GM18519 (cell line): ENCODE results near the gene ZKSCAN3.
A peak's percentile ranks its signal among the peaks of the same experiment; 100 is the strongest.
"Not testable (repeated sequence)": the region's sequence is repeated elsewhere in the genome, so short reads cannot be mapped to it uniquely, and the experiment has no call there.

Experiments
- ATAC-seq: cut with Tn5 transposase; IDR thresholded peaks from one replicate; pipeline ENCODE4 v1.9.1; 2021; ENCODE audit warnings: mild to moderate bottlenecking, moderate library complexity; ENCODE audit not compliant: unreplicated experiment, low FRiP score

The ZKSCAN3 gene

DNA sequence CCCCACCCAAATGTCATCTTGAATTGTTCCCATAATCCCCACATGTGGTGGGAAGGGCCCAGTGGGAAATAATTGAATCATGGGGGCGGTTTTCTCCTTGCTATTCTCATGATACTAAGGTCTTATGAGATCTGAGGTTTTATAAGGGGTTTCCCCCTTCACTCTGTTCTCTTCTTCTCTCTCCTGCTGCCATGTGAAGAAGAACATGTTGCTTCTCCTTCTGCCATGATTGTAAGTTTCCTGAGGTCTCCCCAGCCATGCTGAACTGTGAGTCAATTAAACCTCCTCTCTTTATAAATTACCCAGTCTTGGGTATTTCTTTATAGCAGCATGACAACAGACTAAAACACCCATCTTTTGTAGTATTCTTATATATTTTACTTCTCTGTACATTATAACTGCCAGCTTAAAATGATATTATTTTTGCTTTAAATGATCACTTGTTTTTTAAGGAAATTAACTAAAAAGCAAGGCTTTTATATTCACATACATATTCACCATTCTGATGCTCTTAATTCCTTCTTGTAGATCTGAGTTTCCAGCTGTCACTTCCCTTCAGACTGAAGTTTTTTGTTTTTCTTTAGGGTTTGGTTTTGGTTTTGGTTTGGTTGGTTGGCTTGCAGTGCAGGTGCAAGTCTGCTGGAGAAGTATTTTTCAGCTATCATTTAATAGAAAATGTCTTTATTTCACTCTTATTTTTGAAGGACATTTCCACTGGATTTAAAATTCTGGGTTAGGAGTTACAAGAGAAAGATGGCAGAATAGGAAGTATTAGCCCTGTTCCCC lies 9.2 kb upstream of the ZKSCAN3 start:
- ATAC-seq: no peak

DNA sequence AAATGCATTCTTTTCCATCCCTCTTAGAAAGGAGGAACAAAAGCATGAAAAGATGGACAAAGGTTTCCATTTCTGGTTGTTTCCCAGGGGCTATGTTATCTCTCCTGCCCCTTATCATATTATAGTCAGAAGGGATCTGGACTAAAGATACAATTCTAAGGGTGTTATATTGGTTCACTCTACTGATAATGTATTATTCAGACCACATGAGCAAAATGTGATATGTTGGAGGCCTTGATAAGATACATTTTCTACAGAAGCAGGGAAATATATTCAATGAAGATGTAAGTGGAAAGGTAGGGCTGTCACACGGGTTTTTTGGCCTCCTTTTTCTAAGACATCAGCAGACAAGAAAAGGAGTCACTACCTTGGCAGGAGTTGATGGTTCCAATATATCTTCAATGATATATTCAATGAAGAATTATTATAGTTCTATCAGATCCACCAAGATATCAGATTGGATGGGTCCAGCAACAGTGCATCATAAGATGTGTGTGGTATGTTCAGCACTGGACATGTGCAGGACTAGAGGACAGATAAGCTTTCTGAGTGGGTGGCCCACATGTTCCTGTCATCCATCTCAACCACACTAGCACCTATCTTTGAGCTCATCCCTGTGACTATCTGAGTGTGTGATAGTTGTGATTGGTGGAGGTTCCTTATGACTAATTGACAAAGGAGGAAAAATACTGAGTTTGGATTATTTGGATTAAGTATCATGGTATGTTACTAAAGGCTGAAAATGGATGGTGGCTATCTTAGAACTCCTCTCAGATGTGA lies 5.7 kb upstream of the ZKSCAN3 start:
- ATAC-seq: no peak

DNA sequence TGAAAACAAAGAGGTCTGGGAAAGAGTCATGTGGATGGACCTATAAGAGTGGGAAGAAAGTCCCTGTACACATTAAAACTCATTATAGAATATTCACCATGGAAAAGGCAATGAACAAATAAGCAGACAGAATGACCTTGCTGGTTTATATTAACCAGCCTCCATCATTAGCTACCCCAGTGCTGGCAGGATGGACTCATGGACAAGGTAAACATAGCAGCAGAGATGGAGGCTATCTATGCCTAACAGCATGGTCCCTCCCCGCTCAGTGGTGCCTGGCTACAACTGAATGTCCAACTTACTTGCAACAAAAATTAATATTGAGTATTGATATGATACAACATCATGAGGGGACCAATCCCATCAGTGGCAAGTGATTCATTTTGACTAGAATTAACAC lies 4.5 kb upstream of the ZKSCAN3 start:
- no peak for ATAC-seq

DNA sequence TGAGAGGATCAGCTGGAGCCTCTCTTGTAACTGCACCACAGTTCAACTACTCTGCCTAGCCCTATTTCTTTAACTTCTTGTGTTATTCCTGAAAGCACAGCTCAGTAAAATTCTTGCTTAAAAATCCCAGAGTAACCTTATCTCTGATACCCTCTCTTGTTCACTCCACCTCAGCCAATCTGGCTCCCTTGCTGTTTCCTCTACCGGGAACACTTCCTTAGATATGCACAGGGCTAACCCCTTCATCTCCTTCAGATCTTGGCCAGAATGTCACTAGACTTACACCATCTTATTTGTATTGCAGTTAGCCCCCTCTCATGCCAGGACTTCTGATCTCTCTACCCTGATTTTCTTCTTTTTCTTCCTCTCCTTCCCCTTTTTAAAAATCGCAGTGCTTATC lies 2.6 kb upstream of the ZKSCAN3 start:
- ATAC-seq: no peak

DNA sequence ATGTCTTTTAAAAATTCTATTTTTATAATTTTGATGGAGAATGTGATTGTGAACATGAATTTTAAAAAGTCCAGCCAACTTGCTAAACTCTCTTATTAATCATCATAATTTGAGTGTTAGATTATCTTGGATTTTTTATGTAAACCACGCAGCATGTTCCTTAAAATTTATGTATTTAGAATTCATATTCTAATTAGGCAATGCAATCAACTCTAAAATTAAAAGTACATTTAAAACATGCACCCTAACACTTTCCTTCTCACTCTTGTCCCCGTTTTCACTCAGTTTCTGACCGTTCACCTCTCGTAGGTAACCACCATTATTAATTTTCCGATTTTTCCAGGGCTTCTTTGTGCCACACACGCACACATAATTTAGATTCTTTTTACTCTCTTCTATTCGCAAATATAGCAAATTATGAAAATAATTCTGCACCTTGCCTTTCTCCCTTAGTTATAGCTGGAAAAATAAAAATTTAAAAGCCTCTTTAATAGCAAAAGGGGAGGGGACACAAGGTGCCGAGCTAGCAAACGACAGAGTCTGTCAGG lies 329 bp upstream of the ZKSCAN3 start:
- no peak for ATAC-seq

DNA sequence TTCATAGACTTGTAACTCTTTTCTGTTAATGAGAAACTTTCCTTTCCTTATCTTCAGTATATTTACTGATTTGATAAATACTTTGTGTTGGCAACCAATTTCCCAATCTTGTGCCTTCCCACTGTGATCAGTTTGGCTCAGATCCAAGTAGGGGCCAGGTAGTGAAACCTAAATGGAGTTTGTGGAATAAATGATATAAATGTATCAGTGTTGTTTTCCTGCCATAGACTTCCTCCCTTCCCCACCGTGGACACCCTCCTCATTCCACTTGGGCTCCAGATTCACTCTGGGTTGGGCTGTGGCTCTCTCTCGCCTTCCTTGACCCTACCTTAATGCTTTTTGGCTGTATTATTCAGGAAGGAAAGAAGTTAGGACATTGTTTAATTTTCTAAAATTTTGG lies 1.3 kb downstream of the ZKSCAN3 start:
- no peak for ATAC-seq

DNA sequence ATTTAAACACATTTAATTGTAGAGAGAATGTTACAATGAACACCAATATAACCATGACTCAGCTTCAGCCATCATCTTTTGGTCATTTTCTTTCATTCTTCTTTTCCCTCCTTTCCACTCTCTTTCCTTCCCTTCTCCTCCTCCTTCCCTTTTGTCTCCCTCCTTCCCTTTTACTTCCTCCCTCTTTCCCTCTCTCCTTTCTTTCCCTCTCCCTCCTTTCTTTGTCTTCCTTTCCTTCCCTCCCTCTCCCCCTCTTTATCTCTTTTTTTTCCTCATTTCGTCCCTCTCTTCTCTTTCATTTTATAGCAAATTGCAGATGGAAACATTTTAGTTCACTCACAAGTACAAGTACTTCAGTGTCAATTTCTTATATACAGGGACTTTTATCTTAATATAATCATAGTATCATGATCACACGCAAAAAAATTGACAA lies 1.8 kb downstream of the ZKSCAN3 start:
- no peak for ATAC-seq

DNA sequence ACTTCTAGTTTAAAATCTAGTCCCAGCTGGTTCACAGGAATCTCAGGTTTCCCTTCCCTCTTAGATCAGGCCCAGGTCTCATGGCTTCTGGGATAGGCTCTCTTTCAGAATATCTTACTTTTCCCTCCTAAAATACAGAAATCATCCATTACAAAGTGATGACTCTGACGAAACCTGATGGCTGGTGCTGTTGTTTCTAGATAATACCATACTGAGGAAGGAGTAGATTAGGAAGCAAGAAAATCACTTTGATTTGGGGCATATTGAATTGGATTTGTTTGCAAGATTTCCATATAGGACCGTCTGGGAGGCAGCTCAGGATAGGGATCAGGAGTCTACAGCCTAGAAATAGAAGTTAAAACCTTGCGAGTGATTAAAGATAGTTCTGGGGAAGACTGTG lies 3.6 kb downstream of the ZKSCAN3 start:
- no peak for ATAC-seq

DNA sequence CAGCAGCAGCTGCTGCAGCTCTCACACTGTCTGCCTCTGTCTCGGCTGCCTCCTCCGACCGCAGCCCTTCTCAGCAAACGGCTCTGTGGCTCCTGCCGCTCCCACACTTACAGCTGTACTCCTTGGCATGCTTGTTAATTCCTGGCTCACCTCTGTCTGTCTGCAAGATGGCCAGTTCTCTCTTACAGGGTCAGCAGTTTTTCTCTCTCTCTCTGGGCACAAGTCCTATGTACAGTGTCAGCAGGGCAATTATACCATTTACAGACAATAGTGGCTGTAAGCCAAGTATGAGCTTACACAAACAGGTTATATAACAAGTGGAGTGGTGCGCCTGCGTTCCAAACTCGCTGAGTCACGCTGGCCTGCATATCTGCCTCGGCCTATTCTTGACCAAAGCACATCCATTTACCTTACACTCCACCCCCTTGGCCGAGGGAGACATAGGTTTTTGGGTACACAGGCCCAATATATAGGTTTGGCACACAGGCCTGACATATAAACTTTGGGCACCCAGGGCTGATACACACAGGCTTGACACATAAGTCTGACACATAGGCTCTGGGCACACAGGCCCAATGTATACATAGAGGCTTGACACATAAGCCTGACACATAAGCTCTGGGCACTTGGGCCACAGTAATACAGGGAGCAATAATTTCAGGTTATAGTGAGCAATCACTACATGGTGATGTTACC lies 4.4 kb downstream of the ZKSCAN3 start:
- ATAC-seq: no peak

DNA sequence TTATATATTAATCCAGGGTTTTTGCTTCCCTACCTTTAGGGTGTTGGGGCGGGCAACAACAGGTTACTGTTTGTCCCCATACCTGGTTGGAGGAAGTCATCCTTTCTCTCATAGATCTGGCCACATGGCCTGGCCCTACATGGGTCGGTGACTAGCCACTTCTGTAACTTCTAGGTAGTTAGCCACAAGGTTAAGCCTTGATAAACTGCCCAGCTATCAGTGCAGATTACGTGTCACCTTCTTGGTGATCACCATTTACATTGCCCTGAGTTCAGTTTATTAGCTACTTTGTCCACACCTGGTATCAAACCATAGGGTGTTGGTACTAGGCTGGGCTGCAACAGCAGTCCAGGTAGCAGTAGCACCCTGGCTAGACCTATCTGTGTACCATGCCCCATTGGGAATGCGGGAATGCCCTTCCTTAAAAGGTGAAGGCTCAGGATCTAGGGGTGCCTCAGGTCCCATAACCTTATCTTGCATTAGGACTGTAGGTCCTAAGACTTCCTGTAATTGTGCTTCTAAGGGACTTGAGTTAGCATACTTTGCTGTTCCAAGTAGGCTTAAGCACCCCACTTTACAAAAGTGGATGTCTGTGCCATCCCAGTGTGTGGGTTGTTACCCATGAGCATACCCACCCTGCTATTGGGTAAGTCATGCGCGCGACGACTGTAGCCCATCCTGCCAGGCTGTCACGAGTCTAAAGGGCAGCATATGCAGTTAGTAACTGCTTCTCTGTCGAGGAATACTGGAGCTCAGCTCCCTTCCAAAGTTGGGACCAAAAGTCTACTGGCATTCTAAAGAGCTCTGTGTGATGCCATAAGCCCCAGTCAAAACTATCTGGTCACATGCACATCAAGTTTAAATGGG lies 5.2 kb downstream of the ZKSCAN3 start:
- ATAC-seq: no peak

DNA sequence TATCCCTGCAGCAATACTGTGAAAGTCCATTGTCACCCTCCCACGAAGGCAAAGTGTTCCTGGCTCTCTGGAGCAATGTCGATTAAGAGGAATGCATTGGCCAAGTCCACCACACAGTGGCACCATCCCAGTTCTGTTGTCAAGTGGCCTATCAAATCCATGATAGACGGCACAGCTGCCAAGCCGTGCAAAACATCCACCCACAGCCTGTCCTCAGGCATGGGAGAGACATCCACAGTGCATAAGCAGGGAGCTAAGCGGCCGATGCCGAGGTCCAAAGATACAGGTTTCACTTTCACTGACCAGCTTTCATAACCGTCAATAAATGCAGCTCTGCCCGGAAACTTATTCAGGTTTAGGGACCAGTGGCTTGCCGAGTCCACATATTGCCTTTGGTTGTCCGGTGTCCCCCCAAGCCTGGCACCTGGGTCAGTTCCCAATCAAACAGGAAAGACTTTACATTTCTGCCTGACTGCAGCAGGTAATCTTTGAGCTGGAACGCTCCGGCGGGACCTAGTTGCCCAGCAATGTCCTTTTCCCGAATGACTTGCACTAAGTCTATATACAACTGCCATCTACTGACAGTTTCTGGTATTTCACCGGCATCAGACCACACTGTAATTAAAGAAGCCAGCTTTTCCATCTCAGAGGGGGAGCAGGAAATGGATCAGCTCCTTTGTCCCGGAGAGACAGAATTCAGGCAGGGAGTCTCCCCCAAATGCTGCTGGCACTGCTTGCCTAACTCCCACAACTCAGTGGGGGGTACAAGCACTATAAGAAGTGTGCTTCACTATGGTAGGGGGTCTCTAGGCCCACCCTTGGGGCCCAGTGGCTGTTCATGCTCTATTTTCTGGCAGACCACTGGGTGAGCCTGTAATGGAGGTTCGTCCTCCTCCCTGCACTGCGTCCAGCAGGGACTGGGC lies 6.3 kb downstream of the ZKSCAN3 start:
- no peak for ATAC-seq

DNA sequence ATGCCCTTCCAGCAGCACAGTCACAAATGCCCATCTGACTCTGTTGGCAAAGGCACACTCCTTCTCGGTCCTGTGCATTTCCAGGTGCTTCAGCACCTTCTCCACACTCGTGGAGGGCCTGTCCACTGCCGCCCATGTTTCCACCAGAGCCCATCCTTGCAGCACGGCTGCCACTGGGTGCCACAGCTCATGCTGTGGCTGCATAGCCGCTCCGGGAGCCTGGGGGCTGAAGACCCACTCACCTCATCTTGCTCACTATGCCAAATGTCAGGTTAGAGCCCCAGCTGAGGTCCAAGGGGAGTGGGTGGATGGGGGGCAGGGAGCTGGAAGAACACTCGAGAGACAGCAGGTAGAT lies 6.9 kb downstream of the ZKSCAN3 start:
- ATAC-seq: no peak

DNA sequence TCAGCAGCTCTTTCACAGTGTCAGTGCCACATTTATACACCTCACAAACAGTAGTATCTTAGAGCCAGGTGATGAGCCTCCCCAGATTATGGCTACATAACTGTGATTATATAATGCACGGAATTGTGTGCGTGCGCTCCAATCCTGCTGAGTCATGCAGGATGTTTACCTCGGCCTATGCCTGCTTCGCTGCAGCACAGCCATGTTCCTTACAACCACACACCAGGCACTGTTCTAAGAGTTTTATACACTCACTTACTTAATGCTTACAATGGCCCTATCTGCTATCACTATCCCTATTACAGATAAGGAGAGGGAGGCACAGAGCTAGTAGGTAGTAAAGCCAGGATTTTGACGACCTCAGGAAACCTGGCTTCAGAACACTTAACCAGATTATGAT lies 7.3 kb downstream of the ZKSCAN3 start:
- no peak for ATAC-seq

DNA sequence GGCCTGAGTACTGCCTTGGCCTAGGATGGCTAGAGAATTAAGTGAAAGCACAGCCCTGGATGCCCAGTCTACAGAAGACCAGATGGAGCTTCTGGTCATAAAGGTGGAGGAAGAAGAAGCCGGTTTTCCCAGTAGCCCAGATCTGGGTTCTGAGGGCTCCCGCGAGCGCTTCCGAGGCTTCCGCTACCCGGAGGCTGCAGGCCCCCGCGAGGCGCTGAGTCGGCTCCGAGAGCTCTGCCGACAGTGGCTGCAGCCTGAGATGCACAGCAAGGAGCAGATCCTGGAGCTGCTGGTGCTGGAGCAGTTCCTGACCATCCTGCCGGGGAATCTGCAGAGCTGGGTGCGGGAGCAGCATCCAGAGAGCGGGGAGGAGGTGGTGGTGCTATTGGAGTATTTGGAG lies 9.8 kb downstream of the ZKSCAN3 start:
- ATAC-seq: not testable (repeated sequence)

DNA sequence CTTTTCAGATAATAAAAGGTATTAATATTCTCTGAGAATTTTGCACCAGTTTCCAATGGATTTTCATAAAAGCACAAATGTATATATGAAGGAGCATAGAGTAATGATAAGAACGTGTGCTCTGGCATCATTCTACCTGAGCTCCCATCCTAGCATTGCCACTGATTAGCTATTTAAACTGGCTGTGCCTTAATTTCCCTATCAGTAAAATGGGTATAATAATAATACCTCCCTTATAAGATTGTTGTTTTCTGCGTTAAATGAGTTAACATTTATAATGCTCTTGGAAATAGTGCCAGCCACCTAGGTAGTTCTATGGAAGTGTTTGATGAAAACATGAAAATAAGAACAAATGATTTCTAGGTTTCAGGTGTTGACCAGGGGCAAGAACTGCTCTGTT lies 11.2 kb downstream of the ZKSCAN3 start:
- ATAC-seq: no peak

DNA sequence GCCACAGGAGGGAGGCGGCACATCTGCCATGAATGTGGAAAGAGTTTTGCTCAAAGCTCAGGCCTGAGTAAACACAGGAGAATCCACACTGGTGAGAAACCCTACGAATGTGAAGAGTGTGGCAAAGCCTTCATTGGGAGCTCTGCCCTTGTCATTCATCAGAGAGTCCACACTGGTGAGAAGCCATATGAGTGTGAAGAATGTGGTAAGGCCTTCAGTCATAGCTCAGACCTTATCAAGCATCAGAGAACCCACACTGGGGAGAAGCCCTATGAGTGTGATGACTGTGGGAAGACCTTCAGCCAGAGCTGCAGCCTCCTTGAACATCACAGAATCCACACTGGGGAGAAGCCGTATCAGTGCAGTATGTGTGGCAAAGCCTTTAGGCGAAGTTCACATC lies 15.8 kb downstream of the ZKSCAN3 start:
- ATAC-seq: not testable (repeated sequence)

DNA sequence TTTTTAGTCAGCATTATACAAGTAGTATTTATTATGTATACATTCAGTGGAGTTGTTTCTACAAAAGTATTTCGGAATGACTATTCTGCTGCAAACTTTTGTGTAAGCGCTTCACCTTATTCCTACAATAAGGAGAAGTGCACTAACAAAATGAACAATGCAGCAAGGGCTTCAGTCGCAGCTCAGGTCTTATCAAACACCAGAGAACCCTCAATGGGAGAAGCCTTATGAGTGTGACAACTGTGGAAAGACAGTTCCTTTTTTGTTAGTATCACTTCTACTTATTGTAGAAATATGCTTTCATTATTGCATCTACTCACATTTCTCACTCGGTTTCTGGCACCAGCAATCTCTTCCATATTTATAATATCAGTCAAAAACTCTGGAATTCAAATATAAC lies 18.8 kb downstream of the ZKSCAN3 start:
- peak; percentile 67 for ATAC-seq

DNA sequence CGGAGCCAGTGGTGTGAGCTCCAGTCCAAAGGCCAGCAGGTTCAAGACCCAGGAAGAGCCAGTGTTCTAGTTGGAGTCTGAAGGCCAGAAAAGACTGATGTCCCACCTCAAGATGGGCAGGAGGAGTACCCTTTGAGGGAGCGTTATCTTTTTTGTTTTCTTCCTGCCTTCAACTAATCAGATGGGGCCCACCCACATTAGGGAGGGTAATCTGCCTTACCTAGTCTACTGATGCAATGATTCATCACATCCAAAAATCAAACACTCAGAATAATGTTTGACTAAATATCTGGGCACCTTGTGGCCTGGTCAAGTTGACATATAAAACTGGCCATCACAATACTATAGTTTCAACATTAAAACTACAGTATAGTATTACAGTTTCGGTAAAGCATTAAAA lies 19.7 kb downstream of the ZKSCAN3 start:
- no peak for ATAC-seq

DNA sequence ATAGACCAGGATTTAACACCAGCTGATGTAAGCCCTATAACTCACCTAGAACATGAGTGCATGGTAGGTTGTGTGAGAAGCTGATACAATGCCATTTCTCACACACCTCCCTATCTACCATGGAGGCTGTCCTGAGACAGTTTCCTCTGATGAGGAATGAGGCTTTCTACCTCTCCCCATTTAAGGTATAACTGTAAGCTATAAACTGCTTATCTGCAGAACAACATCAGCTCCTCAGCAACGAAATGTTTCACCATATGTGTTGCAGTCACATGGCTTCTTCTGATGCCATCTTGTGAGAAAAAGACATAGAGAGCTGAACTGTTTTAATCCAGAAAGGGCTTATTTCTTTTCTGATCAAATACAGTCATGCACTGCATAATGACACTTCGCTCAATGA lies 20.7 kb downstream of the ZKSCAN3 start:
- ATAC-seq: no peak
